AG10803 (cell line): ENCODE data around the gene FRRS1.

Experiments used
- DNase-seq: peaks from one replicate; pipeline ENCODE4 v3.0.0; 2010; ENCODE audit warnings: low read depth
- H3K4me3 ChIP-seq: 2 replicates; pipeline ENCODE4 v1.5.1; 2011; ENCODE audit warnings: mild to moderate bottlenecking, low read length, control low read depth
- CTCF ChIP-seq: conservative IDR thresholded peaks from 2 replicates; pipeline ENCODE4 v1.5.1; 2011; ENCODE audit warnings: mild to moderate bottlenecking, low read length, control low read depth, inconsistent platforms

Gene FRRS1

GRCh38 chr1:99735852-99736251, 30.6 kb downstream of the FRRS1 start:
- DNase-seq: no peak
- no peak overlapping the region for H3K4me3 ChIP-seq
- no peak for TF ChIP-seq CTCF

GRCh38 chr1:99731384-99731783, 35.1 kb downstream of the FRRS1 start:
- no peak for TF ChIP-seq CTCF
- H3K4me3 ChIP-seq: no peak overlapping the region
- peak; percentile 15 for DNase-seq

GRCh38 chr1:99728494-99729235, 37.8 kb downstream of the FRRS1 start:
- peak; percentile 48 for TF ChIP-seq CTCF
- no peak overlapping the region for H3K4me3 ChIP-seq
- peak; percentile 24 for DNase-seq

GRCh38 chr1:99727575-99728185, 38.8 kb downstream of the FRRS1 start:
- no peak overlapping the region for H3K4me3 ChIP-seq
- peak; percentile 37 for DNase-seq
- TF ChIP-seq CTCF: no peak

GRCh38 chr1:99726818-99727217, 39.6 kb downstream of the FRRS1 start:
- no peak for DNase-seq
- no peak for TF ChIP-seq CTCF
- H3K4me3 ChIP-seq: no peak overlapping the region

- no peak overlapping the region for H3K4me3 ChIP-seq
- no peak for TF ChIP-seq CTCF
These were observed 40.0 kb downstream of the FRRS1 start for GRCh38 chr1:99726407-99726806.

GRCh38 chr1:99725996-99726395, 40.4 kb downstream of the FRRS1 start:
- DNase-seq: no peak
- no peak overlapping the region for H3K4me3 ChIP-seq
- no peak for TF ChIP-seq CTCF

More at GRCh38 chr1:99726407-99726806, 40.0 kb downstream of the FRRS1 start:
- DNase-seq: no peak
